Dermis blood vessel endothelial cell (primary cell): ENCODE results near the gene NAXD. TPM values are rescaled to one million over a fixed set of nuclear protein-coding genes. Genes with fewer than 3 reads are reported as not detected.
"Not testable (repeated sequence)": the region's sequence is repeated elsewhere in the genome, so short reads cannot be mapped to it uniquely, and the experiment has no call there.

Experiments used
- DNase-seq: peaks from one replicate; pipeline ENCODE4 v3.0.0; 2010
- total RNA-seq: library from RNA; depleted of rRNA; stranded (reverse); fragments of >200 nt; gene quantifications from 2 replicates; pipeline ENCODE4 v1.2.3, GENCODE V29; 2014

NAXD gene
- total RNA-seq, 1 donor from 2014 or later, result 24.8 TPM

GRCh38 chr13:110597041-110597689 lies 18.2 kb upstream of the NAXD start:
- no peak for DNase-seq

GRCh38 chr13:110600261-110600819 lies 15.0 kb upstream of the NAXD start:
- DNase-seq, result no peak

DNA sequence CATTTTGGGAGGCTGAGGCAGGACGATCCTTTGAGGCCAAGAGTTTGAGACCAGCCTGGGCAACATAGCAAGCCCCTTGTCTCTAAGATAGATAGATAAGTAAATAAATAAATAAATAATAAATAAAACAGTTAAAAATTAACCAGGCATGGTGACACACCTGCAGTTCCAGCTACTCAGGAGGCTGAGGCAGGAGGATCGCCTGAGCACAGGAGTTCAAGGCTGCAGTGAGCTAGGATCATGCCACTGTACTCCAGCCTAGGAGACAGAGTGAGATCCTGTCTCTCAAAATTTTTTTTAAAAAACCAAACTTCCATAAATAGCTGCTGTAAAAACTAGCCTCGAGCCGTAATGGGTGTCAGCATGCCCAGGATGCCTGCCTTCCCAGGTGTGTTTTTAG lies 14.4 kb upstream of the NAXD start:
- DNase-seq, result no peak

DNA sequence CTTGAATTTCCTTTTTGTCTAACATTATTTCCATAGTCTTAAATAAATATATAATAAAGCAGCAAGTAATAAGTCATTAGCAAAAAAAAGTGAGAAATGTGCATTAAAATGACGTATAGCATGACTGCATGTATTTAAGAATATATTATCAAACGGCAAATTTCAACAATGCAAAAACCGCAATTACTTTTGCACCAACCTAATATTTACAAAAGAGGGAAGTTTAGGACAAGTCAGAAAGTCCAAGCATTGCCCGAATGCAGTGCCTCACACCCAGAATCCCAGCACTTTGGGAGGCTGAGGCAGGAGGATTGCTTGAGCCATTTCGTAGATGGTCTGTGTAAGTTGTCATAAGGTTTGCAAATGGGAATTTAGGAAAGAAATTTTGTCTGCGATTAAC lies 10.2 kb upstream of the NAXD start:
- DNase-seq, result no peak

- not testable (repeated sequence) for DNase-seq
Measured at GRCh38 chr13:110606281-110606680, 9.1 kb upstream of the NAXD start.

- no peak for DNase-seq
Measured at GRCh38 chr13:110607675-110608224, 7.6 kb upstream of the NAXD start.

DNA sequence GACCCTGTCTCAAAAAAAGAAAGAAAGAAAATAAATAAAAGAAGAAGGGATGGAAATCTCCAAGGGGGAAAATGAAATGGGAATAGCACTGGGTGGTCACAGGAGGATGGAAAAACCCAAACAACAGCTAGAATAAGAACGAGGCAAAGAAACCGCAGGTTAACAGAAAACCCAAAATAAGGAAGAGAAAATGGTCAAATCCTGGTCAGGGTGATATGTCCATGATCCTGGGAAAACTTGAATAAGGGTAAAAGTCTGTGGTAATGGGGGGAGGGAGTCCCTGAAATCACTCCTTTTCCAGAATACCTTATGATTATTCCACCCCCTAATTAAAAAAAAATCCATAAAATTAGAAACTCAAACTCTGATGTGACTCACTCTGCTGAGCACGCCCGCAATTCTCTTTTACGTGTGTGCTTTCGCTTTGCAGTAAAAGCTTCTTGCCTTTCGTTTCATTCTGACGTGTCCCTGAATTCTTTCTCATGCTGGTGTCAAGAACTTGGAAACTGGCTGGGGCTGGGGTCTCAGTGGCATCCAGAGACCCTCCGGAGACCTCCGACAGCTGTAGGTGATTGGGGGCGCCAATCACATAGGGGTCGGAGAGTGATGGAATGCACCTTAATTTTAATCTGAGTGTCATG lies 4.3 kb upstream of the NAXD start:
- no peak for DNase-seq

- DNase-seq, result no peak
Measured at GRCh38 chr13:110615005-110615321, 382 bp upstream of the NAXD start.

GRCh38 chr13:110616103-110617101 lies 1.1 kb downstream of the NAXD start:
- DNase-seq, result peak; percentile 57

DNA sequence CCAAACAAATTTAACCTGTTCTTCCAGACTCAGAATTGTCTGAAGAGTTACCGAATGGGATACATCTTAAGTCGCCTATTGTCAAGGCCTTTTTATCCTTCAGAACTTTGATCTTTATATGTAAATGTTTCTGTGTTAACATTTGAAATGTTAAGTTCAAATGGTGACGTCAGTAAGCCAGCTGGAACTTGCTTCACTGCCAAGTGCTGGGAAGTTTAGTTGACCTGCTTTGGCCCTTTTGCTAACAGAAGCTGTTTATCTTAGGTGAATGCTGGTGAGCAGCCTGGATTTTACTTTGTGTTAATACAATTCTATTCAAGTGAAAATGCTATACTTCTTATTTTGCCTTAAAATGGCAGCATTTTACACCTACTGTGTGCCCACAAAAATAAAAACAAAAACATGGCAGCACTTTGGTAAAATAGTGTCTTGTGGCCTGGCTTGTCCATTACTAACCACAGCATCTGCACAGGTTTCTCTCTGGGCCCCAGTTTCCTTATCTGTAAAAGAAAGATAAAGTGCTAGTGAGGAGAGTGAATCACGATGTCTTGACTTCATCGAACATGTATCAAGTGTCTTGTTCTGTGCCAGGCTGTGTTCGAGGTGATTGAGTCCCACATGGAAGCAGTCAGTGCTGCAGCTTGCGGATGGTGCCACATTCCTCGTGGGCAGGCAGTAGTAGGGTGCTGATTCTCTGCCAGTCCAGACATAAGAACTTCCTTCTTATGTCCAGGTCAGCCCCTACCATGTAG lies 2.2 kb downstream of the NAXD start:
- DNase-seq, result peak; percentile 79

DNA sequence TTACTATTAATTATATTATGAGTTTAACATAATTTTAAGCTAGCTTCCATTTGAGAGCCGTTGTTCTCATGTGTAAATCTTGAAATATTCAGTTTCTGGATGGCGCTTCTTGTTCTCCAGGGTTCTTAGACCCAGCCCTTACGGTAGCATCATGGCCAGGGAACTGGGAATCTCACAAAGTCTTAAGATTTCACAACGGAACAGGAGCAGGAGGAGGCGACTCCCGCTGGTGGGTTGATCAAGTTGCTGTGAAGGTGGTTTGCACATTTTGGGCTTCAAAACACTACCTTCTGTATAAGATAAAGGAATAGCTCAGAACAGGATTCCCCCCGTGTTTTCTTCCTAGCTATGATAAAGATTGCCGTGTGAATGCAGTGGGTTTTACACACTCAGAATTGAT lies 2.8 kb downstream of the NAXD start:
- DNase-seq, result no peak

DNA sequence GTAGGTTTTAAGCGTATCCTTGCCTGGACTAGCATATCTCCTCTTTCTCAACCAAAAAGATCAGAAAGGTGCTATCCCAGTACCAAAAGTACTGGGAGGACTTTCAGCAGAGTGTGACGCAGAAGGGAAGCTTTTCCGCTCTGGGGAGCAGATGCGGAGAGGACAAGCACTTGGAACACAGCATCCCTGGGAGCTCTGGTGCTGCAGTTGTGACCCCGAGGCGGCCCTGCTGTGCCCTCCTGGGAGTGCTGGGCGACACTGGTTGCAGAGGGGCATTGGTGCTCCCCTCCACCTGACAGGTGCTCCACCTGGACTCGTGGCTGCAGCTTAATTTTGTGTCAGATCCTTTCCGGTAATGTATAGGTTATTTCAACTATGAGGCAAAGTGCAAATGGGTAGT lies 3.4 kb downstream of the NAXD start:
- no peak for DNase-seq

DNA sequence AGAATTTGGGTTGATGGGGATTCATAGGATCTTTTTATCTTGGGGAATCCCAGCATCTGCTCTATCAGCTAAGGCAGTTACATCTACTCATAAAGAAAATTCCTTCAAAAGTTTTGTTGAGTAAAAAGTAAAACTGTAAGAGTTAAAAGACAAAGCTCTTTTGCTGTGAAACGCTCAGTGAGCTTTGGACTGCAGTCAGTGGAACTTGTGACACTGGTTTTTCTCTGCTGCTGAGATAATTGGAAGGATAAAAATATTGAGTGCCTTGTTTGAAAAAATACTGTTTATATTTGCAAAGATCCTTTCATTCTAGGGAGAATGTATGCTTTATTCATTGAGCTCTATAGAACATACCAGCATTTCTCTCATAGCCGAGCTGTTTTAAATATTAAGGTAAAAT lies 5.3 kb downstream of the NAXD start:
- no peak for DNase-seq

GRCh38 chr13:110624766-110625756 lies 9.7 kb downstream of the NAXD start:
- DNase-seq, result no peak

- DNase-seq, result no peak
Measured at GRCh38 chr13:110625771-110626321, 10.5 kb downstream of the NAXD start.

- no peak for DNase-seq
Measured at GRCh38 chr13:110626521-110626920, 11.2 kb downstream of the NAXD start.

- no peak for DNase-seq
Measured at GRCh38 chr13:110627351-110627750, 12.0 kb downstream of the NAXD start.

DNA sequence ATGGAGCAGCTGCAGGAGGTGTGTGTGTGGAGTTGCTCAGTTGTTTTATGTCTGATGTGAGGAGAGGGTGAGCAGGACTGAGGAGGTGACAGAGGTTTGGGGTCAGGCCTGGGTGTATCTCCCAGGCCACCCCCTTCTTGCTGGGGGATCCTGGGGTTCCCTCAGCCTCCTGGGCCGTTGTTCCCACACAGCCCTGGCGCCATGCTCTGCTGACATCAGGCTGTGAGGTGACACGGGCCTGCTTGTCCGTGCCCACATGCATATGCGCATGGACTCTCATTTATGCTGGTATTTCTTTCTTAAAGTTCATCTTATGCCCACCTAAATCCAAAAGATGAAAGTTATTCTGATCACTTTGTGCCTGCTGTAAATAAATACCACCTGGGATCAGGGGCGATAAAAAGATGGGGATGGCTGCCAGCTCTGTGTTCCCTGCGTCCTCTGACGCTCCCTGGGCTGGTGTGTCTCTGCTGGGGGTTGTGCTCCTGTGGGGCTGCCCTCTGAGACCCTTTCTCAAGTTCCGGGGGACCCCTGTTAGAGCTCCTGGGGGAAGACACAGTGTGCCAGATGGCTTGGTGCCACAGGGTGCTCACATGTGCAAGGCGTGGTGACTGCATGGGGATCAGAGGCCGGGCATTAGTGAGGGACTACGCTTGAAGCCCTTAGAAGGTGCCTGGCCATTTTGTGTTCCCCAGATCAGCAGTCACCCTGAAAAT lies 12.6 kb downstream of the NAXD start:
- DNase-seq, result no peak

GRCh38 chr13:110628477-110628793 lies 13.1 kb downstream of the NAXD start:
- peak; percentile 54 for DNase-seq
